Fibroblast of mammary gland (primary cell): Measurements from ENCODE around the gene STARD9.
A peak's percentile ranks its signal among the peaks of the same experiment; 100 is the strongest.

ENCODE experiments used
- DNase-seq: peaks from one replicate; pipeline ENCODE4 v3.0.0-alpha.2; 2010; ENCODE audit warnings: low read depth
- H3K4me3 ChIP-seq: 2 replicates; pipeline ENCODE4 v1.5.1; 2011; ENCODE audit warnings: low read depth, mild to moderate bottlenecking, low read length, moderate library complexity; ENCODE audit not compliant: control insufficient read depth
- TF ChIP-seq, protein P1 (sequence below): conservative IDR thresholded peaks from 2 replicates; pipeline ENCODE4 v1.5.1; 2011; ENCODE audit warnings: low read depth, low read length, inconsistent platforms; ENCODE audit not compliant: control insufficient read depth, insufficient read depth

STARD9 gene

DNA sequence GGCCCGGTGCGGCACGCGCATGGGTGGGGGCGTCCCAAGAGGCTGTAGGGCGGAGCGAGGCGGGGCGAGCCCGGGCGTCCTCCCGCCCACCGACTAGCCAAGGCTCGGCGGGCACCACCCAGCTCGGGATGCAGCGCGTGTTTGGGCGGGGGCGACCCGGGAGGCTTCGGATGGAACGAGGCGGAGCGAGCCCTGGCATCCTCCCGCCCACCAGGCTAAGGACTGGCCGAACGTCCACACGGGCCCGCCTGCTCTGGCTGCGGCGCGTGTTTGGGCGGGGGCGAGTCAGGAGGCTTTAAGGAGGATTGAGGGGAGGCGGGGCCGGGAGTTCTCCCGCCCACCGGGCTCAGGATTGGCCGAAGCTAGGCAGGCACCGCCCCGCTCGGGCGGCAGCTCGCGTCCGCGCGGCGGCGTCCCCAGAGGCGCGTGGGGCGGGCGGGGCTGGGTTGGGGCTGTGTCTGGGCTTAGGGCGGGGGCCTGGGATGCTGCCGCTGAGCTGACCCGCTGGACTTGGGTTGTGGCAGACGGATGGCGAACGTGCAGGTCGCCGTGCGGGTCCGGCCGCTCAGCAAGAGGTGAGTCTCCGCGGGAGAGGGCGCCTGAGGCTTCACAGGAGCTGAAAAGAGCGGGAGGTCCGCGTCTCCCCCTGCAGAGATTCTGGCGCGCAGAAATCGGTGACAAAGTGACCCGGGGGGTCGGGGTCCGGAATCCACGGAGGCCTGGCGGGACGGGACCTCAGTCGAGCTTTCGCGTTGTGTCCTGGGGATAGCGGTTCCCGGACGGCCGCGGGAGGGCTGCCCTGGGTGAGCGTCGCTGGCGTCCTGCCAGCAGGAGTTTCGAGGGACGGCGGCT lies at the start of gene STARD9:
Gene STARD9, plus strand, starts transcription at position 419 of the 852 bp plus-strand sequence. Its CDS starts 110 bp downstream, at position 529.
- DNase-seq = peak; percentile 97
- peak within 1 kb of the TSS; percentile 81 for H3K4me3 ChIP-seq
- TF ChIP-seq, protein P1, sequence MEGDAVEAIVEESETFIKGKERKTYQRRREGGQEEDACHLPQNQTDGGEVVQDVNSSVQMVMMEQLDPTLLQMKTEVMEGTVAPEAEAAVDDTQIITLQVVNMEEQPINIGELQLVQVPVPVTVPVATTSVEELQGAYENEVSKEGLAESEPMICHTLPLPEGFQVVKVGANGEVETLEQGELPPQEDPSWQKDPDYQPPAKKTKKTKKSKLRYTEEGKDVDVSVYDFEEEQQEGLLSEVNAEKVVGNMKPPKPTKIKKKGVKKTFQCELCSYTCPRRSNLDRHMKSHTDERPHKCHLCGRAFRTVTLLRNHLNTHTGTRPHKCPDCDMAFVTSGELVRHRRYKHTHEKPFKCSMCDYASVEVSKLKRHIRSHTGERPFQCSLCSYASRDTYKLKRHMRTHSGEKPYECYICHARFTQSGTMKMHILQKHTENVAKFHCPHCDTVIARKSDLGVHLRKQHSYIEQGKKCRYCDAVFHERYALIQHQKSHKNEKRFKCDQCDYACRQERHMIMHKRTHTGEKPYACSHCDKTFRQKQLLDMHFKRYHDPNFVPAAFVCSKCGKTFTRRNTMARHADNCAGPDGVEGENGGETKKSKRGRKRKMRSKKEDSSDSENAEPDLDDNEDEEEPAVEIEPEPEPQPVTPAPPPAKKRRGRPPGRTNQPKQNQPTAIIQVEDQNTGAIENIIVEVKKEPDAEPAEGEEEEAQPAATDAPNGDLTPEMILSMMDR = no peak

DNA sequence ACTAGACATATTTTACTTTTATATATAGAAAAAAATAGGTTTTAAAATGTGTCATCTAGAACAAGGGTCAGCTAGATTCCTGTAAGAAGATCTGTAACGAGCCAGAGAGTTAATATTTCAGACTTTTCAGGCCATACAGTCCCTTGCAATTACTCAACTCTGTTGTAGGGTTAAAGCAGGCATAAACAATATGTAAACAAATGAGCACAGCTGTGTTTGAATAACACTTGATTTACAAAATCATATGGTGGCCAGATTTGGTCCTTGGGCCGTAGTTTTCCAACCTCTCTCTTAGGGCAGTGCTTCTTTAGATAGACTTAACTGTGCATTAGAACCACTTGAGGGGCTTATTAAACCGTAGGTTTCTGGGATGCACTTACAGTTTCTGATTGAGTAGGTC lies 46.4 kb upstream of the STARD9 start:
- TF ChIP-seq, protein P1 = no peak
- H3K4me3 ChIP-seq = no peak overlapping the region
- DNase-seq = no peak

DNA sequence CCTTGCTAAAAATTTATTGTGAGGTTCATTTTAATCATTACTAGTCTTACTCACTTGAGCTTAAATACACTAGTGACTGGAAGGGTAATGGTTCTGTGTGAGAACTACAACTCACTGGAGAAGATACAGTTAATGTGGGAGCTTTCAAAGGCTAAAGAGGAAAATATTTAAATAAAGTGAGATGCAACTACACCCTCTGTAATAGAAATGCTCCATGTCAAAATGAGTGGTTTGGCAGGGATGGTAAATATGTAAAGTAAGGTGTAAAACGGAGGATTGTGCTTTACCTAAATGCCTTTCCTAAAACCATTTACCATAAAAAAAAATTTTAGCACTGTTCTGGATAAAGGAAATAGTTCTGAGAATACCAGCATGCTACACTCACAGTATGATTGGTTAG lies 42.2 kb upstream of the STARD9 start:
- DNase-seq = no peak
- no peak overlapping the region for H3K4me3 ChIP-seq
- TF ChIP-seq, protein P1 = no peak

DNA sequence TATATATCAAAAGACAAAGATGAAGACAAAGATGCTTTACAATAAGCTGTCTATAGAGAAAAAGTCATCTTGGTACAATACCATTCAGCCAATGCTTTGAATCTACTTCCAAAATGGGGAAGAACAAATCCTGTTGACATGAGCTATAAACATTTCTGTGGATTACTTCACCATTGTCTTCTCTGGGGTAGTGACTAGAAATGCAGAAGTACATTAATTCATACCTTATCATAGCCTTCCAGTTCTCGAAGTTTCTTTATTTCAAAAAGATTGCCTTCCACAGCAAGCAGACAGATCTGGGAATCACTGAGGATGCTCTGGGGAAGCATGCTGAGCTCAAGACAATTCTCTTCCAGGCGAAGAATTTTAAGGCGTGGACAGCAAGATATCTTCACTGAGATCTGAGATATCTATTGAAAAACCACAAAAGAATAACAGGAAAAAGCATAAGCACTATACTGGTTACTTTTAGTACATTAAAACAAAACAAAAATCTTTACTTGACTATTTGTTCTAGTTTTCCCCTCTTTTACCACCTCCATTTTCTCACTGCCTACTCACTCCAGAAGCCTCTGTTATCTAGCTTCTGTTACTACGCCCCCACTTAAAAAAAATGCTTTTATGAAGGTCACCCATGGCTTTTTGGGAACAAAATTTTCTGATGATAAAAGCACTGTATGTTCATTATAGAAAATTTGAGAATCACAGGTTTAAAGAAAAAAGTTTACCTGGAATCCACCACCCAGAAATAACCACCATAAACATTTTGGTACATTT lies 30.4 kb upstream of the STARD9 start:
- no peak overlapping the region for H3K4me3 ChIP-seq
- TF ChIP-seq, protein P1 = no peak
- DNase-seq = no peak

DNA sequence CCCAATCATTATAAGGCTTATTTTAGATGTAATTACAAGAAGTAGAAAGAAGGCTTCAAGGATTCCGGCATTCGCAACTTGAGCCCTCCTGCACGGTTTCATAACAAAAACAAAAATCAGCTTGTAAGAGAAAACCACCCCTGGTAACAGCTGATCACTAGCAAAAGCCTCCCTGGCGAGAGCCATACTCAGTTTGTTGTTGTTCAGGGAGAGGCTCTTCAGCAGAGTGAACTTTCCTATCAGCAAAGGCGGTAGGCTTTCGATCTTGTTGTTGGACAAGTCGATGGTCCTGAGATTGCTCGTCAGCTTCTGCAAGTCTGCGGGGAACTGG lies 27.5 kb upstream of the STARD9 start:
- peak overlapping the region; percentile 100 for H3K4me3 ChIP-seq
- TF ChIP-seq, protein P1 = no peak
- DNase-seq = no peak

DNA sequence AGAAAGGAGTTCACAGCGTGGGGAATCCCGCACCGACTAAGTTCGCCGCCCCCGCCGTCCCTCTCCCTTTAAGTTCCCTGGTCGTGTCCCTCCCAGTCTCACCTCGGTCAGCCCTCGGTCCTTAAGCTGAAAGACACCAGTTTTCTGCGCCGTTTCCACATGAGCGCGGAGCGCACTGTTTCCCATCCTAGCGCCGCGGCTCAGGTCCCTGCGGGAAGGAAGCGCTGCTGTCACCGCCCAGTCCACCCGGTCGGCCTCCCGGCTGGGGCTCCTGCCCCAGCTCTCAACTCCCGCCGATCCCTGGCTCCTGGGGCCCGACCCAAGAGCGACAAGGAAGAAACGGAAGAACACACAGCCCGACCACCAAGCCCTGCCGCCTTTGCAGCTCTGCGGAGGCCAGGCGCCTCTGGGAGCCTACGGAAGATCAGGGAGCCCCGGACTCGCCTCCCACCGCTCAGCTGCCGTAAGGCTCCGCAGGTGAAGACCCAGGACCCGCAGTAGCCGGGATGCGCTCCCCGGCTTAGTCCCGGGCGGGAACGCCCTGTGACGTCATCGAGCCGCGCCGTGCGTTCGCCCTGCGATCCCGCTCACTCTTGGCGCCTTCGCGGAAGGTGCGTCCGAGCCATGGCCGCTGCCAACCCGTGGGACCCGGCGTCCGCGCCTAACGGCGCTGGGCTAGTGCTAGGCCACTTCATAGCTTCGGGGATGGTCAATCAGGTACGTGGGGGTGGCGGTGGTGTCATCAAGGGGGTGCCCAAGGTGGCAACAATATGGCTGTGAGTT lies 27.0 kb upstream of the STARD9 start, which contains the start of the genes HAUS2 and LRRC57:
Gene HAUS2, plus strand, starts transcription at position 590 of the 783 bp plus-strand sequence. Its CDS starts 35 bp downstream, at position 625.
Gene LRRC57, minus strand, starts transcription at position 545 of the 783 bp plus-strand sequence. Its CDS starts 359 bp downstream, at position 186.
- peak within 1 kb of the TSS; percentile 100 for H3K4me3 ChIP-seq
- peak; percentile 80 for DNase-seq
- TF ChIP-seq, protein P1 = no peak
